Activated CD8-positive, alpha-beta memory T cell treated with anti-CD3 and anti-CD28 coated beads, Interleukin-2, amount 10 ng/mL, durations not matched to agents 7 days and 5 days (primary cell): ENCODE data around the gene RAI14. TPM values are rescaled to one million over a fixed set of nuclear protein-coding genes. Genes with fewer than 3 reads are reported as not detected.

ENCODE experiments used
- ATAC-seq: fragments of 150-1000 bp; cut with Tn5 transposase; one replicate; pipeline ENCODE4 v1.10.0; 2021; ENCODE audit warnings: moderate library complexity
- CTCF ChIA-PET: fragments of 350-600 bp; sonication (Branson Sonifier 250); formaldehyde crosslinking; loops from one replicate; lab custom pipeline; 2021; ENCODE audit warnings: antibody characterized with exemption; lab: Charles Lee
- DNase-seq: peaks from one replicate; pipeline ENCODE4 v3.0.0-alpha.2; 2020
- H3K27ac Mint-ChIP-seq: one replicate; pipeline ENCODE4 v1.8.0; 2021; ENCODE audit warnings: mild to moderate bottlenecking, mixed read lengths
- H3K27me3 Mint-ChIP-seq: one replicate; pipeline ENCODE4 v1.8.0; 2021; ENCODE audit warnings: mixed read lengths
- H3K36me3 Mint-ChIP-seq: one replicate; pipeline ENCODE4 v1.8.0; 2021; ENCODE audit warnings: mild to moderate bottlenecking, mixed read lengths
- H3K4me1 Mint-ChIP-seq: one replicate; pipeline ENCODE4 v1.8.0; 2021; ENCODE audit warnings: mixed read lengths
- H3K4me3 Mint-ChIP-seq: one replicate; pipeline ENCODE4 v1.8.0; 2021; ENCODE audit warnings: mild to moderate bottlenecking, moderate library complexity, mixed read lengths
- H3K9me3 Mint-ChIP-seq: one replicate; pipeline ENCODE4 v1.8.0; 2022; ENCODE audit warnings: low read depth, mixed read lengths
- total RNA-seq, 2 experiments: library from RNA; stranded (reverse); gene quantifications; one replicate each; pipeline ENCODE4 v1.2.3, GENCODE V29; 2021

The RAI14 gene
- total RNA-seq, 2 experiments from 2014 or later: 0.61 TPM; not detected in 1

- ATAC-seq (no peak), DNase-seq (no peak)
- no peak overlapping the region for H3K27ac Mint-ChIP-seq
- no peak overlapping the region for H3K4me3 Mint-ChIP-seq
- H3K27me3 Mint-ChIP-seq: peaks cover 13% of the 10 kb centered on the region
- no peaks in the 10 kb centered on the region for H3K4me1 Mint-ChIP-seq
- H3K36me3 Mint-ChIP-seq: no peaks in the 10 kb centered on the region
- CTCF ChIA-PET: no interaction called here
- no peaks in the 10 kb centered on the region for H3K9me3 Mint-ChIP-seq
Measured at GRCh38 chr5:34625246-34625645, 30.9 kb upstream of the RAI14 start.

GRCh38 chr5:34626036-34626435, 30.1 kb upstream of the RAI14 start:
- ATAC-seq: no peak

DNA sequence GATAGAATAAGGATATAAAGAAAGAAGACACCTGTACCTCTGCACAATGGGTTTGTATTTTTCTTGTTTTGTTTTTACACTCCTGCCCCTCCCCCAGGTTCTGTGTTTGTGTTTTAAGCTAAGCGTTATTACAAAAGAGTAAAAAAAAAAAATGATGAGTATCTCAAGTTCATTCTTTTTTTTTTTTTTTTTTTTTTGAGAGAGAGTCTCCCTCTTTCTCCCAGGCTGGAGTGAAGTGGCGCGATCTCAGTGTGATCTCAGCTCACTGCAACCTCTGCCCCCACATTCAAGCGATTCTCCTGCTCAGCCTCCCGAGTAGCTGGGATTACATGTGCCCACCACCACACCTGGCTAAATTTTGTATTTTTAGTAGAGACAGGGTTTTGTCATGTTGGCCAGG, 29.4 kb upstream of the RAI14 start:
- Mint-ChIP-seq H3K4me3 (no peak overlapping the region), H3K27ac (no peak overlapping the region), H3K27me3 (peaks cover 15% of the 10 kb centered on the region), H3K36me3 (no peaks in the 10 kb centered on the region), H3K4me1 (no peaks in the 10 kb centered on the region), H3K9me3 (peaks cover 3% of the 10 kb centered on the region)
- no peak for DNase-seq
- CTCF ChIA-PET: no interaction called here
- ATAC-seq: no peak

More at GRCh38 chr5:34626036-34626435, 30.1 kb upstream of the RAI14 start:
- DNase-seq: no peak
- no peaks in the 10 kb centered on the region for H3K4me1 Mint-ChIP-seq
- H3K9me3 Mint-ChIP-seq: peaks cover 3% of the 10 kb centered on the region
- no peak overlapping the region for H3K27ac Mint-ChIP-seq
- CTCF ChIA-PET: no interaction called here
- peaks cover 15% of the 10 kb centered on the region for H3K27me3 Mint-ChIP-seq
- no peaks in the 10 kb centered on the region for H3K36me3 Mint-ChIP-seq
- no peak overlapping the region for H3K4me3 Mint-ChIP-seq

DNA sequence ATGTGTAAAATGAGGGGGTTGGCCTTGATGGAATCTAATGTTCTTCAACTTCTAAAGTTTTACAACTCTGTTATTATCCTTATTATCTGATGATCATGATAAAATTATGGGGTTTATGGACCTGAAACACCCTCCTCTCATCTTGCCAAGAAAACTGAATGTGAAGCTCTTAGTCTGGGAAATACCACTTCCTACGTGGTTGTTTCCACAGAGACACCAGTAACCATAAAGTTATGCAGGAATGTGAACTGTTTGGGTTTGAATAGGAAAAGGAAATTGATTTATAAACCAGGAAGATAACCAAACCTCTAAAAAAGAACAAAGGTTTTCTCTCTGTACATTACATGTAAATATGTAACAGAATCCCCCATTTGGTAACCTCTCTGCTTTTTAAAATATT, 28.3 kb upstream of the RAI14 start:
- CTCF ChIA-PET: no interaction called here
- ATAC-seq: no peak
- H3K36me3 Mint-ChIP-seq: no peaks in the 10 kb centered on the region
- H3K9me3 Mint-ChIP-seq: peaks cover 3% of the 10 kb centered on the region
- peaks cover 15% of the 10 kb centered on the region for H3K27me3 Mint-ChIP-seq
- no peaks in the 10 kb centered on the region for H3K4me1 Mint-ChIP-seq
- H3K4me3 Mint-ChIP-seq: no peak overlapping the region
- H3K27ac Mint-ChIP-seq: no peak overlapping the region
- no peak for DNase-seq

DNA sequence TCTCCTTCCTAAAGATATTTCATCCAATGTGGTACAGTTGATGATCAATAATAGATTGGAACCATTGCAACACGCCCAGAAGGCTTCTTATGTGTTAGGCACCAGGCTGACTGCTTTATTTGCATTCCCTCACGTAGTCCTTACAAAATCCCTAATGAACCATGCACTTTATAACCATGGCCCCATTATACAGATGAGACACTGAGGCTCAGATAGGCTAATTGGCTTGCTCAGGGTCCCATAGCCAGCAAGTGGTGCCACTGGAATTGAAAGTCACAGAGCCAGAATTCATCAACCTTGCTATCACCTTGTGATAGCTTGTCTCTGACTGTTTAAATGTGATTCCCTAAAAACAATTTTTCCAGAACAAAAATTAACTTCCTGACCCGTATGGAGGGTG, 27.8 kb upstream of the RAI14 start:
- Mint-ChIP-seq H3K4me3 (no peak overlapping the region), H3K36me3 (no peaks in the 10 kb centered on the region), H3K27me3 (peaks cover 15% of the 10 kb centered on the region), H3K9me3 (peaks cover 3% of the 10 kb centered on the region), H3K27ac (no peak overlapping the region), H3K4me1 (no peaks in the 10 kb centered on the region)
- CTCF ChIA-PET: no interaction called here
- DNase-seq: no peak
- ATAC-seq: no peak

DNA sequence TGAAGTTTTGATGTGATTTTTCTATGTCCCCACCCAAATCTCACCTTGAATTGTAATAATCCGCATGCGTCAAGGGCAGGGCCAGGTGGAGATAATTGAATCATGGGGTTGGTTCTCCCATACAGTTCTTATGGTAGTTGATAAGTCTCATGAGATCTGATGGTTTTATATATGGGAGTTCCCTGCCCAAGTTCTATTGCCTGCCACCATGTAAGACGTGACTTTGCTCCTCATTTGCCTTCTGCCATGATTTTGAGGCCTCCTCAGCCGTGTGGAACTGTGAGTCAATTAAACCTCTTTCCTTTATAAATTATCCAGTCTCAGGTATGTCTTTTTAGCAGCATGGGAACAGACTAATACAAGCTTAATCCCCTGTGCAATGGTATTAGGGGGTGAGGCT, 25.5 kb upstream of the RAI14 start:
- peaks cover 3% of the 10 kb centered on the region for H3K9me3 Mint-ChIP-seq
- CTCF ChIA-PET: no interaction called here
- H3K27me3 Mint-ChIP-seq: peaks cover 15% of the 10 kb centered on the region
- no peak overlapping the region for H3K4me3 Mint-ChIP-seq
- H3K4me1 Mint-ChIP-seq: no peaks in the 10 kb centered on the region
- no peak overlapping the region for H3K27ac Mint-ChIP-seq
- H3K36me3 Mint-ChIP-seq: no peaks in the 10 kb centered on the region
- DNase-seq (no peak), ATAC-seq (no peak)

DNA sequence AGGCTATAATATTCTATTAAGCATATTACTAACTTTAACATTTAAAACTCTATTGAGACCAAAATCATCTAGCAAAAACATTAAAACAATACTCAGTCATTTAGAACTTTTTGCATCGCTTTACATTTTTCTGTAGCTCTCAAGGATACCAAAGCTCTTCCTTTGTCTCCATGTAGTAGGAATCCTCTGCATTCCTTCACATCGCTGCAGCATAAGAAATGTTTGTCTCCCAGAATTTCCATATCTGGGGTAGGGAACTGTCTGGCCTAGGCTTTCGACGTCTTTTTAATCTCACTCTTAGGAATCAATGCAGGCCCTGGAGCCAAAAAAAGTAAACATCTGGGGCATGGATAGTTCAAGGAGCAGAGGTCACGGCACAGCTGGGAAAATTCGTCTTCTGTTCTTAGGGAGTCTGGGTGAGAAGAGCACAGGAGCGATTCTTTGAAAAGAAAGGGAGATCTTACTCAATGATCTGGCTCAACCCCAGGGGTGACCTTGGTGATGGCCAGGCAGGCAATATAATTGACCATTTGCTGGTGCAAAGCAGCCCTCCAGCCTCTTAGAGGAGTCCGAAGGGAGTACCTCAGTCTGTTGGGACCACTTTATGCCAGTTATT, 23.2 kb upstream of the RAI14 start:
- Mint-ChIP-seq H3K27ac (no peak overlapping the region), H3K4me3 (no peak overlapping the region), H3K27me3 (peaks cover 13% of the 10 kb centered on the region), H3K4me1 (no peaks in the 10 kb centered on the region), H3K9me3 (peaks cover 3% of the 10 kb centered on the region), H3K36me3 (no peaks in the 10 kb centered on the region)
- ATAC-seq (no peak), DNase-seq (no peak)
- CTCF ChIA-PET: no interaction called here

DNA sequence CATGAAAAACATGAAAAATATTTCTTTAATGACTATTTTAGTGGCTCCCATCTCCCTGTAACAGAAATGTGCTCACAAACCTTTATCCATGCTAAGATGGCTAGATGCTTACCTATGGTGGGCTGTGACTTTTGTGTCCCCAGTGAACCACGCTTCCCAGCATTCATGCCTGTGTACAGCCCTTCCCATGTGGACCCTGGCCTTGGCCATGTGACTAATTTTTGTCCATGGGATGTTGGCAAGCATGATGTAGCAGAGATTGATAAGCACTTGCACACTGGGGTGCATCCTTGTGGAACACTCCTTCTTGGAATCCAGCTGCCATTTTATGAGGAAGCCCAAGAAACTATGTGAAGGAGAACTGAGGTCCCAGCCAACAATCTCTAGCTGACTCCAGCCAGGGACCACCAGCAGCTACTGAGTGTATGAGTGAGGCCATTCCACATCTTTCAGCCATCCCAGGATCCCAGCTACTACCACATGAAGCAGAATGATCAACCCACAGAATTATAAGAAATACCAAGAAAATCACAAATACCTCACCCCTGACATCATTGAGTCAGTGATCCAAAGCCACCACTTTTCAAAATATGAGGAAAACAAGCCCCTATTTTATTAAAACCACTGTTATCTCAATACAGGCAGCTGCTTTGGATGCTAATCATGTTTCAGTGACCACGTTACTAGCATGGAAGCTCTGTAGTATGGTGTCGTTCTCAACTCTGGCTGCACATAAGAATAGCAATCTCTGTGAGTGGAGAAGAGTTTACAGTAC, 16.1 kb upstream of the RAI14 start:
- Mint-ChIP-seq H3K36me3 (no peaks in the 10 kb centered on the region), H3K27ac (no peak overlapping the region), H3K4me3 (no peak overlapping the region), H3K9me3 (no peaks in the 10 kb centered on the region), H3K4me1 (no peaks in the 10 kb centered on the region), H3K27me3 (peaks cover 15% of the 10 kb centered on the region)
- ATAC-seq: no peak
- no peak for DNase-seq
- CTCF ChIA-PET: no interaction called here

GRCh38 chr5:34648039-34648839, 7.9 kb upstream of the RAI14 start:
- Mint-ChIP-seq H3K4me3 (no peak overlapping the region), H3K27ac (no peak overlapping the region), H3K36me3 (no peaks in the 10 kb centered on the region), H3K27me3 (peaks cover 30% of the 10 kb centered on the region), H3K4me1 (no peaks in the 10 kb centered on the region), H3K9me3 (no peaks in the 10 kb centered on the region)
- no peak for ATAC-seq
- no peak for DNase-seq
- CTCF ChIA-PET: no interaction called here

DNA sequence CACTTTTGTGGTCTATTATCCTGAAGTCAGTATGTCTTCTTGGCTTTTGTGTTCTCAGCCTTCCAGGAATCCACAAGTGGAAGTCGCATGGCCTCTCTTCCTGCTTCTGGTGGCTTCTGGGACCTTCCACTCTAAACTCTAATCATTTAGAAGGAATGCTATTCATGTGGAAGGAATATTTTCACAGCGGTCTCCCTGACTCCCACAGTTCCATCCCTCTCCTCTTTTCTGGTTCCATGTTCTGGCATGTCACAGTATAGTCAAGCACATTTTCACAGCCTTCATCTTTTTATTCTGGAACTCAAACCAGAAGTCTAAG, 7.3 kb upstream of the RAI14 start:
- Mint-ChIP-seq H3K27ac (no peak overlapping the region), H3K4me3 (no peak overlapping the region), H3K27me3 (peaks cover 31% of the 10 kb centered on the region), H3K36me3 (no peaks in the 10 kb centered on the region), H3K9me3 (no peaks in the 10 kb centered on the region), H3K4me1 (no peaks in the 10 kb centered on the region)
- DNase-seq (no peak), ATAC-seq (no peak)
- CTCF ChIA-PET: no interaction called here

DNA sequence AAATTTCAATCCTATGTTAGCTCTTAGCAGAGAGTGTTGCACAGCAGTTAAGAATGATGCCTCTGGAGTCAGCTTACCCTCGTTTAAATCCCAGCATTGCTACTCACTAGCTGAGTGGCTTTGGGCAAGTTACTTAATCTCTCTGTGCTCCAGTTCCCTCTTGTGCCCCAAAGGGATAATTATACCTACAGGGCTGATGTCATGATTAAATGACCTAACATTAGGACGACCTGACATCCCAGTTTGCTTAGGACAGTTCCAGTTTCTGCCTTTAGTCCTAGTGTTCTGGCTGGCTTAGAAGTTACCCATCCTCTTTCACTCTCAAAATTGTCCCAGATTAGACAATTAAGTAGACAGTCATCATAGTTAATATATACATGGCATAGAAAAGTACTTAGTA, 4.3 kb upstream of the RAI14 start:
- peaks cover 43% of the 10 kb centered on the region for H3K27me3 Mint-ChIP-seq
- CTCF ChIA-PET: no interaction called here
- H3K36me3 Mint-ChIP-seq: no peaks in the 10 kb centered on the region
- peaks cover 7% of the 10 kb centered on the region for H3K4me1 Mint-ChIP-seq
- DNase-seq: no peak
- ATAC-seq: no peak
- H3K9me3 Mint-ChIP-seq: no peaks in the 10 kb centered on the region
- no peak overlapping the region for H3K4me3 Mint-ChIP-seq
- no peak overlapping the region for H3K27ac Mint-ChIP-seq

DNA sequence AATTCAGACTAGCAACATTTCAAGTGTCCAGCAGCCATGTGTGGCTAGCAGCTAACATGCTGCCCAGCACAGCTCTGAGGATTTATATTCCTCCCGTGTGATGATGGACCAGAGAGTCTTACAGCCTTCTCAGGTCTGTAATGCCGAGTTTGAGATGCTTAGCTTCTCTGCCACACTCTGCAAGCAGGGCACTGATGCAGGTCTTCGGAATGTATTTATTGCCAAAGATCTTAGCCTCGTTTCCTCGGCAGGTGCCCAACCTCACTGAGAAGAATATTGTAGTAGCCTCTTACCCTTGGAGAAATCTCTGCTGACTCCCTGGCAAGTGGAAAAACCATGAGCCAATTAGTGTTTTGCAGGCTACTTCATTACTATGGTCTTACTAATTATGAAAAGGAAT, 3.7 kb upstream of the RAI14 start:
- H3K36me3 Mint-ChIP-seq: no peaks in the 10 kb centered on the region
- peaks cover 8% of the 10 kb centered on the region for H3K4me1 Mint-ChIP-seq
- ATAC-seq (no peak), DNase-seq (no peak)
- CTCF ChIA-PET: no interaction called here
- no peak overlapping the region for H3K4me3 Mint-ChIP-seq
- no peak overlapping the region for H3K27ac Mint-ChIP-seq
- peaks cover 47% of the 10 kb centered on the region for H3K27me3 Mint-ChIP-seq
- no peaks in the 10 kb centered on the region for H3K9me3 Mint-ChIP-seq

GRCh38 chr5:34652914-34653313, 3.2 kb upstream of the RAI14 start:
- H3K27ac Mint-ChIP-seq: no peak overlapping the region
- ATAC-seq: no peak
- DNase-seq: no peak
- no peaks in the 10 kb centered on the region for H3K9me3 Mint-ChIP-seq
- CTCF ChIA-PET: no interaction called here
- no peak overlapping the region for H3K4me3 Mint-ChIP-seq
- H3K27me3 Mint-ChIP-seq: peaks cover 52% of the 10 kb centered on the region
- no peaks in the 10 kb centered on the region for H3K36me3 Mint-ChIP-seq
- peaks cover 12% of the 10 kb centered on the region for H3K4me1 Mint-ChIP-seq

- H3K27ac Mint-ChIP-seq: no peak overlapping the region
- no peaks in the 10 kb centered on the region for H3K9me3 Mint-ChIP-seq
- ATAC-seq (no peak), DNase-seq (no peak)
- CTCF ChIA-PET: no interaction called here
- H3K4me1 Mint-ChIP-seq: peaks cover 12% of the 10 kb centered on the region
- no peak overlapping the region for H3K4me3 Mint-ChIP-seq
- H3K27me3 Mint-ChIP-seq: peaks cover 57% of the 10 kb centered on the region
- no peaks in the 10 kb centered on the region for H3K36me3 Mint-ChIP-seq
Measured at GRCh38 chr5:34653708-34654107, 2.4 kb upstream of the RAI14 start.
